Endodermal cell (in vitro differentiated cells): Measurements from ENCODE around the gene SORCS2. TPM values are rescaled to one million over a fixed set of nuclear protein-coding genes. Genes with fewer than 3 reads are reported as not detected.

Experiments
- DNase-seq: peaks from one replicate; pipeline ENCODE4 v3.0.0-alpha.2; 2017
- H3K27ac ChIP-seq: 2 replicates; pipeline ENCODE4 v1.5.1; 2013; ENCODE audit warnings: mild to moderate bottlenecking, low read depth, low read length, moderate library complexity
- H3K27me3 ChIP-seq: 2 replicates; pipeline ENCODE4 v1.6.1; 2013; ENCODE audit warnings: mild to moderate bottlenecking, low read length, moderate library complexity; ENCODE audit not compliant: insufficient read depth, control insufficient read depth, poor library complexity, severe bottlenecking
- H3K36me3 ChIP-seq: 2 replicates; pipeline ENCODE4 v1.7.0; 2013; ENCODE audit warnings: mild to moderate bottlenecking, low read length, moderate library complexity; ENCODE audit not compliant: control insufficient read depth, insufficient read depth
- H3K4me1 ChIP-seq: one replicate; pipeline ENCODE4 v1.7.0; 2013; ENCODE audit warnings: low read length; ENCODE audit not compliant: control insufficient read depth, insufficient read depth
- H3K4me3 ChIP-seq: 2 replicates; pipeline ENCODE4 v1.5.1; 2013; ENCODE audit warnings: mild to moderate bottlenecking, low read length, moderate library complexity
- H3K9ac ChIP-seq: 2 replicates; pipeline ENCODE4 v1.6.1; 2013; ENCODE audit warnings: mild to moderate bottlenecking, low read length, moderate library complexity; ENCODE audit not compliant: poor library complexity, severe bottlenecking; ENCODE audit errors: extremely low read depth
- H3K9me3 ChIP-seq: 2 replicates; pipeline ENCODE4 v1.6.1; 2013; ENCODE audit warnings: mild to moderate bottlenecking, low read length, moderate library complexity; ENCODE audit not compliant: control insufficient read depth
- H3K27ac Mint-ChIP-seq: 2 replicates; pipeline ENCODE4 v1.8.0; 2020; ENCODE audit warnings: mixed read lengths
- H3K27me3 Mint-ChIP-seq: 2 replicates; pipeline ENCODE4 v1.8.0; 2021; ENCODE audit warnings: mild to moderate bottlenecking, mixed read lengths; ENCODE audit not compliant: insufficient read depth
- H3K36me3 Mint-ChIP-seq: 2 replicates; pipeline ENCODE4 v1.8.0; 2020; ENCODE audit warnings: low read depth, mixed read lengths
- H3K4me1 Mint-ChIP-seq: 2 replicates; pipeline ENCODE4 v1.8.0; 2020; ENCODE audit warnings: mixed read lengths
- H3K4me3 Mint-ChIP-seq: 2 replicates; pipeline ENCODE4 v1.8.0; 2020; ENCODE audit warnings: mild to moderate bottlenecking, moderate library complexity, mixed read lengths
- H3K9me3 Mint-ChIP-seq: 2 replicates; pipeline ENCODE4 v1.8.0; 2020; ENCODE audit warnings: mild to moderate bottlenecking, mixed read lengths
- WGBS, 2 experiments: methylation state at CpG; one replicate each; pipeline versions ENCODE4 v1.1.5 to v1.1.7; 2013; ENCODE audit warnings: missing lambda C conversion rate in 2 of 2, mixed read lengths in 1 of 2; ENCODE audit not compliant: insufficient coverage in 1 of 2, insufficient read length in 1 of 2; 5-methylcytosine and 5-hydroxymethylcytosine counted together
- total RNA-seq, 2 donors: library from RNA; stranded (reverse); fragmentation: NEBNext Ultra II Directional in 1 of 2; extraction: Animal tissue kit (Norgen Biotek cat#: 25700) in 1 of 2; gene quantifications; 2 replicates in 1 of 2; 3 replicates in 1 of 2; pipeline ENCODE4 v1.2.1, GENCODE V29; 2021
- TF ChIP-seq, protein P1 (sequence below): fragments of 200-600 bp; sonication (generic); conservative IDR thresholded peaks from 2 replicates; pipeline ENCODE4 v1.5.0; 2021; ENCODE audit warnings: antibody characterized with exemption, mild to moderate bottlenecking

SORCS2 gene
- total RNA-seq, 2 donors from 2014 or later, result 1.4 to 1.9 TPM

GRCh38 chr4:7770224-7771050 lies 578.1 kb downstream of the SORCS2 start:
- Histone ChIP-seq H3K27me3 (no peaks in the 10 kb centered on the region), H3K27ac (no peak overlapping the region), H3K9ac (no peak overlapping the region), H3K4me1 (no peaks in the 10 kb centered on the region), H3K9me3 (no peaks in the 10 kb centered on the region), H3K36me3 (peaks cover 55% of the 10 kb centered on the region), H3K4me3 (no peak overlapping the region)
- peaks cover 55% of the 10 kb centered on the region for H3K36me3 Mint-ChIP-seq
- no peaks in the 10 kb centered on the region for H3K4me1 Mint-ChIP-seq
- TF ChIP-seq, protein P1, sequence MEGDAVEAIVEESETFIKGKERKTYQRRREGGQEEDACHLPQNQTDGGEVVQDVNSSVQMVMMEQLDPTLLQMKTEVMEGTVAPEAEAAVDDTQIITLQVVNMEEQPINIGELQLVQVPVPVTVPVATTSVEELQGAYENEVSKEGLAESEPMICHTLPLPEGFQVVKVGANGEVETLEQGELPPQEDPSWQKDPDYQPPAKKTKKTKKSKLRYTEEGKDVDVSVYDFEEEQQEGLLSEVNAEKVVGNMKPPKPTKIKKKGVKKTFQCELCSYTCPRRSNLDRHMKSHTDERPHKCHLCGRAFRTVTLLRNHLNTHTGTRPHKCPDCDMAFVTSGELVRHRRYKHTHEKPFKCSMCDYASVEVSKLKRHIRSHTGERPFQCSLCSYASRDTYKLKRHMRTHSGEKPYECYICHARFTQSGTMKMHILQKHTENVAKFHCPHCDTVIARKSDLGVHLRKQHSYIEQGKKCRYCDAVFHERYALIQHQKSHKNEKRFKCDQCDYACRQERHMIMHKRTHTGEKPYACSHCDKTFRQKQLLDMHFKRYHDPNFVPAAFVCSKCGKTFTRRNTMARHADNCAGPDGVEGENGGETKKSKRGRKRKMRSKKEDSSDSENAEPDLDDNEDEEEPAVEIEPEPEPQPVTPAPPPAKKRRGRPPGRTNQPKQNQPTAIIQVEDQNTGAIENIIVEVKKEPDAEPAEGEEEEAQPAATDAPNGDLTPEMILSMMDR, result peak; percentile 80
- H3K9me3 Mint-ChIP-seq, result no peaks in the 10 kb centered on the region
- 93 to 96% methylated on average over 8 to 13 of the region's 13 CpGs for WGBS, 2 experiments
- no peak overlapping the region for H3K4me3 Mint-ChIP-seq
- no peaks in the 10 kb centered on the region for H3K27me3 Mint-ChIP-seq
- DNase-seq, result peak; percentile 81
- H3K27ac Mint-ChIP-seq, result peak overlapping the region; percentile 66

DNA sequence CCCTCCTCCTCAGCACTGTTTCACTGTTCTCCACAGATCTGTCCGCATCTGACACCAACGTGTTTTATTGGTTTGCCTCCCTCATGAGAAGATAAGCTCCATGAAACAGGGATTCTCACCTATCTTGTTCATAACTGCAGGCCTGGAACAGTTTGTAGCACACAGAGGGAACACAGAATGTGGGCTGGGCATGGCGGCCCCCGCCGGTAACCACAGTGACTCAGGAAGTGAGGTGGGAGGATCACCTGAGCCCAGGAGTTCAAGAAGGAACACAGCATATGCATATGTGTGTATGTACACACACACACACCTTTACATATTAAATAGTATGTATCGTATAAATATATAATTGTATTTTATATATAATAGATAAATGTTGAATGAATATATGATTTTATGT lies 578.7 kb downstream of the SORCS2 start:
- Mint-ChIP-seq H3K27me3 (no peaks in the 10 kb centered on the region), H3K9me3 (no peaks in the 10 kb centered on the region), H3K27ac (no peak overlapping the region), H3K4me3 (no peak overlapping the region), H3K4me1 (no peaks in the 10 kb centered on the region), H3K36me3 (peaks cover 55% of the 10 kb centered on the region)
- TF ChIP-seq, protein P1, result no peak
- Histone ChIP-seq H3K9me3 (no peaks in the 10 kb centered on the region), H3K36me3 (peaks cover 62% of the 10 kb centered on the region), H3K9ac (no peak overlapping the region), H3K4me3 (no peak overlapping the region), H3K27me3 (no peaks in the 10 kb centered on the region), H3K27ac (no peak overlapping the region), H3K4me1 (no peaks in the 10 kb centered on the region)
- DNase-seq, result no peak
- 91 to 100% methylated on average over 2 to 5 of the region's 6 CpGs for WGBS, 2 experiments

- Histone ChIP-seq H3K9ac (no peak overlapping the region), H3K9me3 (no peaks in the 10 kb centered on the region), H3K4me1 (no peaks in the 10 kb centered on the region), H3K27ac (no peak overlapping the region), H3K27me3 (no peaks in the 10 kb centered on the region), H3K36me3 (peaks cover 69% of the 10 kb centered on the region), H3K4me3 (no peak overlapping the region)
- 93 to 94% methylated on average over 15 to 26 of the region's 26 CpGs for WGBS, 2 experiments
- Mint-ChIP-seq H3K9me3 (no peaks in the 10 kb centered on the region), H3K4me3 (no peak overlapping the region), H3K4me1 (peaks cover 4% of the 10 kb centered on the region), H3K27ac (peak overlapping the region; percentile 38), H3K27me3 (no peaks in the 10 kb centered on the region), H3K36me3 (peaks cover 62% of the 10 kb centered on the region)
- DNase-seq, result no peak
- TF ChIP-seq, protein P1, result no peak
These were observed 579.5 kb downstream of the SORCS2 start for GRCh38 chr4:7771541-7772507.
